Astrocyte (in vitro differentiated cells and primary cell): ENCODE data around the gene TIMM9. TPM values are rescaled to one million over a fixed set of nuclear protein-coding genes. Genes with fewer than 3 reads are reported as not detected.

Experiments
- DNase-seq: peaks from one replicate; pipeline ENCODE4 v3.0.0-alpha.2; 2010; ENCODE audit warnings: low read depth
- FAIRE-seq: peaks from 2 replicates; lab custom pipeline; 2011; peaks lifted over from hg19 to GRCh38; lab: Jason Lieb, UNC
- H2AFZ ChIP-seq: 2 replicates; pipeline ENCODE4 v1.6.0; 2012; ENCODE audit warnings: low read depth, low read length, inconsistent platforms
- H3K27ac ChIP-seq: 2 replicates; pipeline ENCODE4 v1.5.1; 2011; ENCODE audit warnings: low read depth, low read length, inconsistent platforms
- H3K27me3 ChIP-seq: 2 replicates; pipeline ENCODE4 v1.6.0; 2011; ENCODE audit warnings: low read length, inconsistent platforms; ENCODE audit not compliant: insufficient read depth
- H3K36me3 ChIP-seq: 2 replicates; pipeline ENCODE4 v1.5.1; 2011; ENCODE audit warnings: low read length, inconsistent platforms; ENCODE audit not compliant: insufficient read depth
- H3K4me1 ChIP-seq: 2 replicates; pipeline ENCODE4 v1.5.1; 2011; ENCODE audit warnings: low read length, inconsistent platforms; ENCODE audit not compliant: insufficient read depth
- H3K4me2 ChIP-seq: 2 replicates; pipeline ENCODE4 v1.6.0; 2012; ENCODE audit warnings: low read length, inconsistent platforms
- H3K4me3 ChIP-seq: 2 replicates; pipeline ENCODE4 v1.5.1; 2011; ENCODE audit warnings: low read depth, mild to moderate bottlenecking, low read length, inconsistent platforms; ENCODE audit not compliant: insufficient read depth
- H3K79me2 ChIP-seq: 2 replicates; pipeline ENCODE4 v1.6.0; 2012; ENCODE audit warnings: mild to moderate bottlenecking, low read length, inconsistent platforms; ENCODE audit not compliant: insufficient read depth
- H3K9ac ChIP-seq: 2 replicates; pipeline ENCODE4 v1.6.0; 2012; ENCODE audit warnings: mild to moderate bottlenecking, low read length, inconsistent platforms
- H3K9me3 ChIP-seq: 2 replicates; pipeline ENCODE4 v1.5.1; 2012; ENCODE audit warnings: low read depth, mild to moderate bottlenecking, low read length, inconsistent platforms; ENCODE audit not compliant: insufficient read depth
- H4K20me1 ChIP-seq: 2 replicates; pipeline ENCODE4 v1.6.0; 2012; ENCODE audit warnings: low read length, inconsistent platforms; ENCODE audit not compliant: insufficient read depth
- H3K27ac Mint-ChIP-seq: one replicate; pipeline ENCODE4 v1.8.0; 2021; ENCODE audit warnings: mild to moderate bottlenecking, mixed read lengths; ENCODE audit not compliant: unreplicated experiment
- H3K27me3 Mint-ChIP-seq: one replicate; pipeline ENCODE4 v1.8.0; 2021; ENCODE audit warnings: low read depth, mixed read lengths; ENCODE audit not compliant: unreplicated experiment
- H3K36me3 Mint-ChIP-seq: one replicate; pipeline ENCODE4 v1.8.0; 2021; ENCODE audit warnings: low read depth, mixed read lengths; ENCODE audit not compliant: unreplicated experiment
- H3K4me1 Mint-ChIP-seq: one replicate; pipeline ENCODE4 v1.8.0; 2021; ENCODE audit warnings: low read depth, mixed read lengths; ENCODE audit not compliant: unreplicated experiment
- H3K4me3 Mint-ChIP-seq: one replicate; pipeline ENCODE4 v1.8.0; 2021; ENCODE audit warnings: mild to moderate bottlenecking, moderate library complexity, mixed read lengths; ENCODE audit not compliant: unreplicated experiment
- H3K9me3 Mint-ChIP-seq: one replicate; pipeline ENCODE4 v1.8.0; 2021; ENCODE audit warnings: mild to moderate bottlenecking, mixed read lengths; ENCODE audit not compliant: unreplicated experiment
- CTCF ChIP-seq: IDR thresholded peaks from 2 replicates; pipeline ENCODE4 v1.5.1; 2011; ENCODE audit warnings: low read depth, mild to moderate bottlenecking, inconsistent platforms, low read length, moderate library complexity; ENCODE audit not compliant: insufficient read depth
- EZH2 ChIP-seq: IDR thresholded peaks from 2 replicates; pipeline ENCODE4 v1.6.1; 2012; ENCODE audit warnings: mild to moderate bottlenecking, low read length, inconsistent platforms; ENCODE audit not compliant: insufficient read depth
- total RNA-seq: library from RNA; stranded (reverse); gene quantifications from 2 replicates; pipeline ENCODE4 v1.2.1, GENCODE V29; 2021

Gene TIMM9
- total RNA-seq, 1 donor from 2014 or later, result 33.1 TPM

- no peak for FAIRE-seq
- H3K4me1 ChIP-seq, result no peaks in the 10 kb centered on the region
- peak overlapping the region; percentile 41 for H3K4me3 ChIP-seq
- H3K36me3 ChIP-seq, result no peaks in the 10 kb centered on the region
- H3K4me1 Mint-ChIP-seq, result no peaks in the 10 kb centered on the region
- peak overlapping the region; percentile 81 for H3K4me2 ChIP-seq
- peak overlapping the region; percentile 75 for H3K9ac ChIP-seq
- TF ChIP-seq CTCF (no peak), EZH2 (no peak)
- H3K27me3 ChIP-seq, result no peaks in the 10 kb centered on the region
- no peak overlapping the region for H3K27ac ChIP-seq
- H3K9me3 ChIP-seq, result no peaks in the 10 kb centered on the region
- peak overlapping the region; percentile 68 for H2AFZ ChIP-seq
- no peaks in the 10 kb centered on the region for H3K79me2 ChIP-seq
- peak overlapping the region; percentile 47 for H3K27ac Mint-ChIP-seq
- H4K20me1 ChIP-seq, result no peaks in the 10 kb centered on the region
- H3K36me3 Mint-ChIP-seq, result no peaks in the 10 kb centered on the region
- no peak for DNase-seq
- peaks cover 2% of the 10 kb centered on the region for H3K27me3 Mint-ChIP-seq
- peak overlapping the region; percentile 75 for H3K4me3 Mint-ChIP-seq
- no peaks in the 10 kb centered on the region for H3K9me3 Mint-ChIP-seq
Observed at GRCh38 chr14:58395562-58395811, 31.8 kb downstream of the TIMM9 start.

- Mint-ChIP-seq H3K27ac (no peak overlapping the region), H3K4me3 (no peak overlapping the region)
- H3K27ac ChIP-seq, result no peak overlapping the region
Observed at GRCh38 chr14:58390830-58391229, 36.5 kb downstream of the TIMM9 start.

GRCh38 chr14:58376791-58377190 is 50.5 kb downstream of the TIMM9 start:
- Histone ChIP-seq H3K27me3 (no peaks in the 10 kb centered on the region), H3K9ac (no peak overlapping the region), H3K36me3 (peaks cover 5% of the 10 kb centered on the region), H3K4me3 (no peak overlapping the region), H3K9me3 (no peaks in the 10 kb centered on the region), H3K4me2 (no peak overlapping the region), H3K4me1 (no peaks in the 10 kb centered on the region), H3K79me2 (no peaks in the 10 kb centered on the region), H3K27ac (no peak overlapping the region), H2AFZ (no peak overlapping the region), H4K20me1 (no peaks in the 10 kb centered on the region)
- no peak overlapping the region for H3K27ac Mint-ChIP-seq
- no peaks in the 10 kb centered on the region for H3K27me3 Mint-ChIP-seq
- FAIRE-seq (no peak), DNase-seq (no peak)
- TF ChIP-seq CTCF (no peak), EZH2 (no peak)
- peaks cover 24% of the 10 kb centered on the region for H3K36me3 Mint-ChIP-seq
- H3K9me3 Mint-ChIP-seq, result no peaks in the 10 kb centered on the region
- H3K4me3 Mint-ChIP-seq, result no peak overlapping the region
- no peaks in the 10 kb centered on the region for H3K4me1 Mint-ChIP-seq

More at GRCh38 chr14:58390830-58391229, 36.5 kb downstream of the TIMM9 start:
- no peaks in the 10 kb centered on the region for H3K27me3 Mint-ChIP-seq
- no peak overlapping the region for H3K9ac ChIP-seq
- DNase-seq (no peak), FAIRE-seq (no peak)
- H3K36me3 Mint-ChIP-seq, result peaks cover 6% of the 10 kb centered on the region
- H2AFZ ChIP-seq, result no peak overlapping the region
- no peaks in the 10 kb centered on the region for H3K4me1 Mint-ChIP-seq
- no peaks in the 10 kb centered on the region for H4K20me1 ChIP-seq
- no peaks in the 10 kb centered on the region for H3K27me3 ChIP-seq
- no peak overlapping the region for H3K4me2 ChIP-seq
- H3K4me3 ChIP-seq, result no peak overlapping the region
- no peaks in the 10 kb centered on the region for H3K79me2 ChIP-seq
- H3K36me3 ChIP-seq, result peaks cover 2% of the 10 kb centered on the region
- TF ChIP-seq EZH2, result no peak
- no peak for TF ChIP-seq CTCF
- no peaks in the 10 kb centered on the region for H3K4me1 ChIP-seq
- no peaks in the 10 kb centered on the region for H3K9me3 ChIP-seq
- no peaks in the 10 kb centered on the region for H3K9me3 Mint-ChIP-seq
